Breast epithelium (tissue), 3 donors: ENCODE results near the gene CRACDL.

Experiments used
- CTCF ChIP-seq, 3 donors: fragments of 450-650 bp; IDR thresholded peaks; one replicate each; pipeline ENCODE4 v1.5.1; 2016 to 2017; ENCODE audit warnings: antibody characterized with exemption in 3 of 3, mild to moderate bottlenecking in 3 of 3, moderate library complexity in 3 of 3
- POLR2AphosphoS5 ChIP-seq, 3 donors: sonication (generic); formaldehyde crosslinking; IDR thresholded peaks; one replicate each; pipeline ENCODE4 v1.6.1; 2017; ENCODE audit warnings: antibody characterized with exemption in 3 of 3

GRCh38 chr2:98921062-98921461, 15.0 kb downstream of the CRACDL start:
- TF ChIP-seq CTCF (IDR thresholded peaks at IDR 0.05), result no peak
- no peak for TF ChIP-seq POLR2AphosphoS5 (IDR thresholded peaks at IDR 0.05)
